Fibroblast of lung (primary cell): Measurements from ENCODE around the gene GNAT1. TPM values are rescaled to one million over a fixed set of nuclear protein-coding genes. Genes with fewer than 3 reads are reported as not detected.

Experiments
- DNase-seq, 2 donors: peaks; one replicate each; pipeline versions ENCODE4 v3.0.0 to v3.0.0-alpha.2; 2010; ENCODE audit warnings: low read depth in 2 of 2
- H2AFZ ChIP-seq: 2 replicates; pipeline ENCODE4 v1.5.1; 2012; ENCODE audit warnings: low read length, control low read depth, inconsistent platforms
- H3K27ac ChIP-seq: 2 replicates; pipeline ENCODE4 v1.5.1; 2011; ENCODE audit warnings: low read length, control low read depth; ENCODE audit not compliant: insufficient read depth
- H3K27me3 ChIP-seq: 2 replicates; pipeline ENCODE4 v1.5.1; 2011; ENCODE audit warnings: mild to moderate bottlenecking, low read length; ENCODE audit not compliant: control insufficient read depth, insufficient read depth
- H3K36me3 ChIP-seq: 2 replicates; pipeline ENCODE4 v1.5.1; 2011; ENCODE audit warnings: low read length; ENCODE audit not compliant: control insufficient read depth, insufficient read depth
- H3K4me1 ChIP-seq: 2 replicates; pipeline ENCODE4 v1.5.1; 2011; ENCODE audit warnings: low read length; ENCODE audit not compliant: control insufficient read depth, insufficient read depth; ENCODE audit errors: extremely low read depth
- H3K4me2 ChIP-seq: 2 replicates; pipeline ENCODE4 v1.5.1; 2011; ENCODE audit warnings: low read length, control low read depth; ENCODE audit not compliant: insufficient read depth; ENCODE audit errors: extremely low read depth
- H3K4me3 ChIP-seq, 4 experiments: fragments of 200-600 bp in 1 of 4; sonication (generic) in 1 of 4; replicated peaks in 1 of 4; 2 replicates each; pipeline ENCODE4 v1.5.1; 2011 to 2016; ENCODE audit warnings: low read length in 4 of 4, low read depth in 3 of 4, mild to moderate bottlenecking in 3 of 4, control low read depth in 2 of 4, inconsistent platforms in 1 of 4, mixed read lengths in 1 of 4; ENCODE audit not compliant: insufficient read depth in 1 of 4; ENCODE audit errors: control extremely low read depth in 1 of 4
- H3K79me2 ChIP-seq: 2 replicates; pipeline ENCODE4 v1.5.1; 2012; ENCODE audit warnings: mild to moderate bottlenecking, low read length, inconsistent platforms; ENCODE audit not compliant: control insufficient read depth, insufficient read depth
- H3K9ac ChIP-seq: 2 replicates; pipeline ENCODE4 v1.5.1; 2011; ENCODE audit warnings: mild to moderate bottlenecking, low read length, control low read depth; ENCODE audit not compliant: insufficient read depth
- H3K9me3 ChIP-seq: 2 replicates; pipeline ENCODE4 v1.5.1; 2012; ENCODE audit warnings: low read depth, low read length; ENCODE audit not compliant: control insufficient read depth, insufficient read depth
- H4K20me1 ChIP-seq: 2 replicates; pipeline ENCODE4 v1.5.1; 2011; ENCODE audit warnings: low read length; ENCODE audit not compliant: control insufficient read depth, insufficient read depth; ENCODE audit errors: extremely low read depth
- CTCF ChIP-seq, 2 donors: IDR thresholded peaks in 1 of 2; conservative IDR thresholded peaks in 1 of 2; 1 replicate in 1 of 2; 2 replicates in 1 of 2; pipeline ENCODE4 v1.5.1; 2011 to 2012; ENCODE audit warnings: low read length in 2 of 2, control low read depth in 1 of 2, inconsistent platforms in 1 of 2, low read depth in 1 of 2, mild to moderate bottlenecking in 1 of 2
- EZH2 ChIP-seq: IDR thresholded peaks from 2 replicates; pipeline ENCODE4 v1.5.1; 2012; ENCODE audit warnings: low read length, control low read depth, mild to moderate bottlenecking; ENCODE audit errors: missing control alignments
- polyA plus RNA-seq, 2 donors: library from polyadenylated mRNA; depleted of rRNA in 1 of 2; stranded (reverse) in 1 of 2; unstranded in 1 of 2; fragments of >200 nt; gene quantifications; 2 replicates each; pipeline ENCODE4 v1.2.1, GENCODE V29; 2011 to 2012; ENCODE audit warnings: missing spikeins in 1 of 2
- total RNA-seq: library from RNA; depleted of rRNA; stranded (reverse); fragments of >200 nt; gene quantifications from 2 replicates; pipeline ENCODE4 v1.2.1, GENCODE V29; 2014

The GNAT1 gene
- total and polyA plus RNA-seq, 2 donors (not counting 1 experiment from before 2014, with no cell fraction given): not detected

GRCh38 chr3:50238549-50239026, 47.2 kb downstream of the GNAT1 start:
- H3K79me2 ChIP-seq: peaks cover 75% of the 10 kb centered on the region
- TF ChIP-seq CTCF (conservative IDR thresholded peaks at IDR 0.05 in 1 of 2, IDR thresholded peaks at IDR 0.05 in 1 of 2; ENCODE audit: low read depth in 1 of 2, low read length in 2 of 2) (no peak), EZH2 (no peak)
- H3K27ac ChIP-seq: peak overlapping the region; percentile 81
- H3K36me3 ChIP-seq: peaks cover 10% of the 10 kb centered on the region
- H3K27me3 ChIP-seq: no peaks in the 10 kb centered on the region
- no peaks in the 10 kb centered on the region for H4K20me1 ChIP-seq
- peak in 1 of 2 donors; percentile 34 for DNase-seq
- no peaks in the 10 kb centered on the region for H3K9me3 ChIP-seq
- H3K4me1 ChIP-seq: peaks cover 25% of the 10 kb centered on the region
- H3K9ac ChIP-seq: peak overlapping the region; percentile 82
- peak overlapping the region; percentile 85 to 98 (median 92) for H3K4me3 ChIP-seq
- peak overlapping the region; percentile 97 for H3K4me2 ChIP-seq
- H2AFZ ChIP-seq: no peak overlapping the region

GRCh38 chr3:50239649-50240048, 48.2 kb downstream of the GNAT1 start:
- no peak overlapping the region for H3K9ac ChIP-seq
- H3K79me2 ChIP-seq: peaks cover 84% of the 10 kb centered on the region
- no peaks in the 10 kb centered on the region for H3K9me3 ChIP-seq
- DNase-seq: no peak
- peaks cover 26% of the 10 kb centered on the region for H3K4me1 ChIP-seq
- no peaks in the 10 kb centered on the region for H4K20me1 ChIP-seq
- H3K27me3 ChIP-seq: no peaks in the 10 kb centered on the region
- no peak overlapping the region for H3K4me3 ChIP-seq
- peaks cover 10% of the 10 kb centered on the region for H3K36me3 ChIP-seq
- TF ChIP-seq EZH2 (no peak), CTCF (conservative IDR thresholded peaks at IDR 0.05 in 1 of 2, IDR thresholded peaks at IDR 0.05 in 1 of 2; ENCODE audit: low read depth in 1 of 2, low read length in 2 of 2) (no peak)
- H3K4me2 ChIP-seq: peak overlapping the region; percentile 8
- no peak overlapping the region for H2AFZ ChIP-seq
- no peak overlapping the region for H3K27ac ChIP-seq

- no peaks in the 10 kb centered on the region for H3K27me3 ChIP-seq
- H3K4me2 ChIP-seq: no peak overlapping the region
- H2AFZ ChIP-seq: no peak overlapping the region
- TF ChIP-seq CTCF (conservative IDR thresholded peaks at IDR 0.05 in 1 of 2, IDR thresholded peaks at IDR 0.05 in 1 of 2; ENCODE audit: low read depth in 1 of 2, low read length in 2 of 2): no peak
- TF ChIP-seq EZH2: no peak
- no peaks in the 10 kb centered on the region for H4K20me1 ChIP-seq
- peaks cover 96% of the 10 kb centered on the region for H3K79me2 ChIP-seq
- no peaks in the 10 kb centered on the region for H3K9me3 ChIP-seq
- no peak overlapping the region for H3K4me3 ChIP-seq
- H3K4me1 ChIP-seq: peaks cover 34% of the 10 kb centered on the region
- peaks cover 12% of the 10 kb centered on the region for H3K36me3 ChIP-seq
- DNase-seq: no peak
- H3K9ac ChIP-seq: no peak overlapping the region
- H3K27ac ChIP-seq: peak overlapping the region; percentile 27
These were observed 49.8 kb downstream of the GNAT1 start for GRCh38 chr3:50241163-50241562.
